OCI-LY7 (cell line): ENCODE results near the gene CDKN1B. TPM values are rescaled to one million over a fixed set of nuclear protein-coding genes. Genes with fewer than 3 reads are reported as not detected.

Source experiments
- BruUV-seq: library from RNA; stranded (reverse); fragments of 400-500 nt; replicated peaks from 2 replicates; lab custom pipeline; 2021; lab: Mats Ljungman, UMichigan
- CTCF ChIA-PET: fragments of 300-600 bp; sonication (Branson Sonifier 250); formaldehyde crosslinking; loops from one replicate; lab custom pipeline; 2022; ENCODE audit warnings: antibody characterized with exemption; ENCODE audit not compliant: unreplicated experiment; lab: Charles Lee
- POLR2A ChIA-PET: fragments of 300-600 bp; sonication (Branson Sonifier 250); formaldehyde crosslinking; loops from one replicate; lab custom pipeline; 2022; ENCODE audit warnings: antibody characterized with exemption; lab: Charles Lee
- DNase-seq: peaks from one replicate; pipeline ENCODE4 v3.0.0-alpha.2; 2015; ENCODE audit warnings: low spot score
- H2AFZ ChIP-seq: fragments of 200-600 bp; sonication (generic), shearing (Covaris generic); 2 replicates; pipeline ENCODE4 v1.6.1; 2014; ENCODE audit warnings: mild to moderate bottlenecking, antibody characterized with exemption, low read length, moderate library complexity
- H3K27ac ChIP-seq: fragments of 200-600 bp; sonication (generic); 2 replicates; pipeline ENCODE4 v1.5.1; 2014; ENCODE audit warnings: mixed run types, low read depth, mild to moderate bottlenecking, moderate library complexity, low read length, inconsistent platforms; ENCODE audit not compliant: poor library complexity, severe bottlenecking
- H3K36me3 ChIP-seq: fragments of 200-600 bp; sonication (generic); 2 replicates; pipeline ENCODE4 v1.6.1; 2014; ENCODE audit warnings: mild to moderate bottlenecking, antibody characterized with exemption, low read length, moderate library complexity, mixed read lengths; ENCODE audit not compliant: insufficient read depth
- H3K4me1 ChIP-seq: fragments of 200-600 bp; sonication (generic); 2 replicates; pipeline ENCODE4 v1.5.1; 2014; ENCODE audit warnings: mild to moderate bottlenecking, low read length; ENCODE audit not compliant: insufficient read depth, poor library complexity, severe bottlenecking
- H3K4me2 ChIP-seq: fragments of 200-600 bp; sonication (generic); 2 replicates; pipeline ENCODE4 v1.6.1; 2014; ENCODE audit warnings: mild to moderate bottlenecking, low read length
- H3K4me3 ChIP-seq: fragments of 200-600 bp; sonication (generic); 2 replicates; pipeline ENCODE4 v1.5.1; 2014; ENCODE audit warnings: mild to moderate bottlenecking, low read depth, low read length; ENCODE audit not compliant: poor library complexity, severe bottlenecking
- H3K79me2 ChIP-seq: fragments of 200-600 bp; sonication (generic); 2 replicates; pipeline ENCODE4 v1.6.1; 2016; ENCODE audit warnings: low read depth, mild to moderate bottlenecking, low read length, moderate library complexity, mixed read lengths; ENCODE audit not compliant: insufficient read depth
- H3K9me2 ChIP-seq: fragments of 200-600 bp; sonication (generic); 2 replicates; pipeline ENCODE4 v1.6.1; 2016; ENCODE audit warnings: mild to moderate bottlenecking, low read length, mixed read lengths; ENCODE audit not compliant: insufficient read depth
- H3K9me3 ChIP-seq: fragments of 200-600 bp; sonication (generic); 2 replicates; pipeline ENCODE4 v1.6.1; 2014; ENCODE audit warnings: mild to moderate bottlenecking, mixed run types, low read length, mixed read lengths
- H4K20me1 ChIP-seq: fragments of 200-600 bp; sonication (generic); 2 replicates; pipeline ENCODE4 v1.6.1; 2014; ENCODE audit warnings: mild to moderate bottlenecking, antibody characterized with exemption, low read length, moderate library complexity, mixed read lengths; ENCODE audit not compliant: insufficient read depth
- CTCF ChIP-seq: fragments of 200-600 bp; sonication (generic); conservative IDR thresholded peaks from 2 replicates; pipeline ENCODE4 v1.5.1; 2014; ENCODE audit warnings: mild to moderate bottlenecking, antibody characterized with exemption, low read length, moderate library complexity, mixed read lengths
- EZH2phosphoT487 ChIP-seq: fragments of 200-600 bp; sonication (generic); IDR thresholded peaks from 2 replicates; pipeline ENCODE4 v1.6.1; 2018; ENCODE audit warnings: low read depth, borderline replicate concordance, mild to moderate bottlenecking, mixed run types, antibody characterized with exemption, low read length, moderate library complexity, mixed read lengths
- intact Hi-C: fragments of 100-400 bp; cut with micrococcal nuclease; formaldehyde crosslinking; loops from one replicate; pipeline ENCODE4 v1.10.0; 2022; ENCODE audit not compliant: unreplicated experiment
- total RNA-seq, 2 experiments: library from RNA; depleted of rRNA in 1 of 2; stranded (reverse); fragments of >200 nt in 1 of 2; shearing (Covaris generic) in 1 of 2; gene quantifications; 2 replicates each; pipeline ENCODE4 v1.2.3, GENCODE V29; 2014 to 2022

The CDKN1B gene
- total RNA-seq, 2 experiments from 2014 or later: 45.3 to 59.4 TPM

GRCh38 chr12:12744546-12745305, 27.6 kb downstream of the CDKN1B start:
- no peak overlapping the region for H2AFZ ChIP-seq
- H3K4me1 ChIP-seq: no peaks in the 10 kb centered on the region
- POLR2A ChIA-PET: interaction anchor here (0.6 kb wide), 1 partner anchor 22 kb away, joined by 4 read pairs; no protein-coding TSS in a partner anchor
- CTCF ChIA-PET: no interaction called here
- no peaks in the 10 kb centered on the region for H3K79me2 ChIP-seq
- H3K9me2 ChIP-seq: no peaks in the 10 kb centered on the region
- H3K4me3 ChIP-seq: no peak overlapping the region
- no peak overlapping the region for H3K27ac ChIP-seq
- H4K20me1 ChIP-seq: no peaks in the 10 kb centered on the region
- H3K36me3 ChIP-seq: peaks cover 31% of the 10 kb centered on the region; the same call in 1 of the 2 replicates
- intact Hi-C loops: no loop called here
- H3K9me3 ChIP-seq: no peaks in the 10 kb centered on the region
- TF ChIP-seq CTCF: no peak
- no peak for TF ChIP-seq EZH2phosphoT487
- no peak for DNase-seq
- H3K4me2 ChIP-seq: no peak overlapping the region
- BruUV-seq: no TSS peak

- Histone ChIP-seq H2AFZ (no peak overlapping the region), H3K9me2 (no peaks in the 10 kb centered on the region), H3K27ac (no peak overlapping the region), H3K4me2 (no peak overlapping the region), H3K4me3 (no peak overlapping the region), H3K9me3 (no peaks in the 10 kb centered on the region), H3K79me2 (no peaks in the 10 kb centered on the region), H3K4me1 (no peaks in the 10 kb centered on the region), H3K36me3 (peaks cover 26% of the 10 kb centered on the region; the same call in 1 of the 2 replicates), H4K20me1 (no peaks in the 10 kb centered on the region)
- CTCF ChIA-PET: no interaction called here
- DNase-seq: no peak
- no TSS peak for BruUV-seq
- POLR2A ChIA-PET: interaction anchor here (0.6 kb wide), 1 partner anchor 20 kb away, joined by 3 read pairs; no protein-coding TSS in a partner anchor
- TF ChIP-seq EZH2phosphoT487 (no peak), CTCF (no peak)
- intact Hi-C loops: no loop called here
Observed at GRCh38 chr12:12745576-12746211, 28.5 kb downstream of the CDKN1B start.

DNA sequence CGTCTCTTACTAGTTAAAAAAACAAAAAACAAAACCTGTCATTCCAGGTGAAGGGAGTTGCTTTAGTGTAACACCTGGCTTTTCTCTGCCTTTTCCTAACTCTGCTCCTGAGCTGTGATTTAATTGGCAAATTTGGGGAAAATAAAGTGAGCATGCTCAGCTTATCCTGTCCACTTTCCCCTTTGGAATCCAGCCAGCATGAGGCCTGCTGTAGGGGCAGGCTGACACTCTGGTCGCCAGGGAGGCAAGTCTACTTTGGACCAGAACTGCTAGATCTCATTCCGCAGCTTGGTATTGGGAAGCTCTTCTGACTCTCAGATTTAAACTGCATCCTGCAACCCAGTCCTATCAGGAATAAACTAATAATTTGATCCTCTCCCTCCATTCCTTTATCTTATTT, 30.1 kb downstream of the CDKN1B start:
- no peaks in the 10 kb centered on the region for H3K4me1 ChIP-seq
- no peaks in the 10 kb centered on the region for H3K9me3 ChIP-seq
- H3K27ac ChIP-seq: no peak overlapping the region
- H3K4me3 ChIP-seq: no peak overlapping the region
- DNase-seq: no peak
- H3K4me2 ChIP-seq: no peak overlapping the region
- TF ChIP-seq EZH2phosphoT487: no peak
- no peak for TF ChIP-seq CTCF
- TSS peak; percentile 9 for BruUV-seq
- CTCF ChIA-PET: no interaction called here
- H2AFZ ChIP-seq: no peak overlapping the region
- intact Hi-C loops: no loop called here
- H3K36me3 ChIP-seq: peaks cover 32% of the 10 kb centered on the region; the same call in 1 of the 2 replicates
- H3K9me2 ChIP-seq: no peaks in the 10 kb centered on the region
- H4K20me1 ChIP-seq: no peaks in the 10 kb centered on the region
- POLR2A ChIA-PET: no interaction called here
- H3K79me2 ChIP-seq: no peaks in the 10 kb centered on the region
